Mucosa of stomach (tissue), 1 donor: ENCODE data around the gene TCF7L2.

Experiments used
- H3K27me3 ChIP-seq: one replicate; pipeline ENCODE4 v1.7.0; 2013; ENCODE audit warnings: mild to moderate bottlenecking, low read length; ENCODE audit not compliant: control insufficient read depth, insufficient read depth
- H3K36me3 ChIP-seq: one replicate; pipeline ENCODE4 v1.7.0; 2013; ENCODE audit warnings: low read length; ENCODE audit not compliant: control insufficient read depth, insufficient read depth
- H3K4me1 ChIP-seq: one replicate; pipeline ENCODE4 v1.7.0; 2013; ENCODE audit warnings: mild to moderate bottlenecking, low read length; ENCODE audit not compliant: control insufficient read depth, insufficient read depth
- H3K4me3 ChIP-seq: one replicate; pipeline ENCODE4 v1.7.0; 2013; ENCODE audit warnings: low read length
- H3K9ac ChIP-seq: one replicate; pipeline ENCODE4 v1.7.0; 2013; ENCODE audit warnings: mild to moderate bottlenecking, low read length, moderate library complexity
- H3K9me3 ChIP-seq: one replicate; pipeline ENCODE4 v1.7.0; 2013; ENCODE audit warnings: mild to moderate bottlenecking, low read length, moderate library complexity; ENCODE audit not compliant: control insufficient read depth
- donor health status: Pancreatic carcinoma.

Gene TCF7L2

DNA sequence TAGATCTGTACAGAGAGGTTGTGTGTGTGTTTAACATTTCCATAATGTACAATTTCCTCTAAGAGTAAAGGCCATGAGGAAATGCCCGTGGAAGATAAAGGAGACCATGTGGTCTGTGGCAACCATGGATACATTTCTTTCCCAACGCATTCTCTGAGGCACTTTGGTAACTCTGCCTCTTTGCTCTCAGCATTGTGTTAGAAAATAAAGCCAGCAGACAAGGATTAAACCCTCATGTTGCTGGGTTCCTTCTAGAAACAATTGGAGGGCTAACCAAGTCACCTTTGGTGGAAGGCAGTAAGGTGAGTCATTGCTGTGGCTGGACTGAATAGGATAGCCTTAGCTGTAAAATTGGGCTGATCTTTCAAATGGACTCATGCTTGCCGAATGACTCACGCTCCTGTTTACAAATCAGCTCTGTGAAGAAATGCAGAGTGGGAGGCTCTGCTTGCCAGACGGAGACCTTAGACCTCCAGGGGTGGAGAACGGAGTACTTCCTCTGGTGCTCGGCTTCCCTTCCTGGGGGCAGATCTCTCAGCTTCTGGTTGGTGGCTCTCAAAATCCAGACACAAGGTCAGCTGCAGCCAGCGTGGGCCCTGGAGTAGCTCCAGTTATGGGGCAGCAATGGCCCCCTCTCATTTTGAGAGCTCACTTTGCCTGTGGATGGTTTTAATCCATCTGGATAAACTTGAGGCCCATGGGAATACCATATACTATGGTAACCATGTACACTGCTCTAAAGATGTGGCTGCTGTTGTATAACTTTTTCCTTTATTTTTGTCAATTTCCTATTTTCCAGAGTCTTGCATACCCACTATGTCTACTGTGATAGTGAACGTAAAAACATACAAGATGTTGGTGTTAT lies 137.3 kb downstream of the TCF7L2 start:
- Histone ChIP-seq H3K9me3 (no peaks in the 10 kb centered on the region), H3K27me3 (no peaks in the 10 kb centered on the region), H3K9ac (peak overlapping the region; percentile 16), H3K36me3 (no peaks in the 10 kb centered on the region), H3K4me3 (no peak overlapping the region), H3K4me1 (peaks cover 76% of the 10 kb centered on the region)

DNA sequence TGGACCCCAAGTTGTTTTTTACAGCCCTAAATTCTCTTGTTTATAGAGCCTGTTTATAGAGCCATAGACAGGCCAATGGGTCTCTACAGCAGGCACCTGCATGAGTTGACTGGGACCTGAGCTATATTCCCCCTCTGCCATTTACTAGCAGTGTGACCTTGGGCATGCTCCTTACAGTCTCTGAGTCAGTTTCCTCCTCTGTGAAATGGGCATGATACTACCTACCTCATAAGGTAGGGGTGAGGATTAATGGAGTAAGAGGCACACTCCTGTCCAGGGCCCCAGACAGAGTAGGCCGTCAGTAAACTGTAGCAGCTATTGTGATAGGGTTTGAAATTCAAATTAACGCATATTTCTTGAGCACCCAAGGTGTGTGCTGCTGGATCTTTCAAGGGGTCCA lies 138.1 kb downstream of the TCF7L2 start:
- H3K36me3 ChIP-seq: no peaks in the 10 kb centered on the region
- no peaks in the 10 kb centered on the region for H3K27me3 ChIP-seq
- H3K4me3 ChIP-seq: no peak overlapping the region
- no peaks in the 10 kb centered on the region for H3K9me3 ChIP-seq
- H3K4me1 ChIP-seq: peaks cover 76% of the 10 kb centered on the region
- no peak overlapping the region for H3K9ac ChIP-seq

DNA sequence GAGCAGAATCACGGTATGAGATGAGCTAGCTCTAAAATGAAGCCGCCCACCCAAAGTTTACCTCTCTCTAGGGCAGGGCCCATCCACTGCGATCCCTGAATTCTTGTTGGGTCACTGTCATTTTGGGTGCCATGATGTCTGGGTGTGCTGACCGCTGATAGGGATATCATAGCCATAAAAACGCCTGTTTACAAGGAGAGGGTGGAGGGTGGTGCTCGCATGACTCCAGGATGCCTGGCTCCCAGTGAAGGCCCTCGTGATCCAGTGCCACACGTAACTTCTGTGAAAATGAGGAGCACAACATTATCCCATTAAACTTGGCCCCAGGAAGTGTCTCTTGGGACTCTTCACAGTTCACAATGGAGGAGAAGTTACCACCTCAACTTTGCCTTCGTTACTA lies 139.5 kb downstream of the TCF7L2 start:
- Histone ChIP-seq H3K4me3 (no peak overlapping the region), H3K27me3 (no peaks in the 10 kb centered on the region), H3K9me3 (no peaks in the 10 kb centered on the region), H3K9ac (peak overlapping the region; percentile 1), H3K4me1 (peaks cover 82% of the 10 kb centered on the region), H3K36me3 (no peaks in the 10 kb centered on the region)

DNA sequence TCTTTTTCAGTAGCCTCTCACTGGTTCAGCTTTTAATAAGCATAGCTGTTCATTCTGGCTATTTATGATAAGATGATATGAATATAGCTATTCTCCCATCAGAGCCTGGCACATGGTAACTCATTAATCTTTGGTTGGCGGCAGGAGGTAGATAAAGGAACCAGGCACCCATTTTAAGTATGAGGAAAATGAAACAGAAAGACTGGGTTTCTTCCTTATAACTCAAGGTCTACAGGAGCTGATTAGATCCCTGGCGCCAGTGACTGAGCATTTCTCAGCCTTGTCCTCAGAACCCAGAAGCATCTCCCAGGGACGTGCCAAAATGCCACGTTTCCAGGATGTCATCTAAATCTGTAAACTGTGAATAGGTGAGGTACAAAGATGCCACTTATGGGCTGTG lies 141.9 kb downstream of the TCF7L2 start:
- no peaks in the 10 kb centered on the region for H3K36me3 ChIP-seq
- H3K27me3 ChIP-seq: no peaks in the 10 kb centered on the region
- H3K9me3 ChIP-seq: no peaks in the 10 kb centered on the region
- H3K9ac ChIP-seq: no peak overlapping the region
- H3K4me3 ChIP-seq: no peak overlapping the region
- H3K4me1 ChIP-seq: peaks cover 86% of the 10 kb centered on the region

DNA sequence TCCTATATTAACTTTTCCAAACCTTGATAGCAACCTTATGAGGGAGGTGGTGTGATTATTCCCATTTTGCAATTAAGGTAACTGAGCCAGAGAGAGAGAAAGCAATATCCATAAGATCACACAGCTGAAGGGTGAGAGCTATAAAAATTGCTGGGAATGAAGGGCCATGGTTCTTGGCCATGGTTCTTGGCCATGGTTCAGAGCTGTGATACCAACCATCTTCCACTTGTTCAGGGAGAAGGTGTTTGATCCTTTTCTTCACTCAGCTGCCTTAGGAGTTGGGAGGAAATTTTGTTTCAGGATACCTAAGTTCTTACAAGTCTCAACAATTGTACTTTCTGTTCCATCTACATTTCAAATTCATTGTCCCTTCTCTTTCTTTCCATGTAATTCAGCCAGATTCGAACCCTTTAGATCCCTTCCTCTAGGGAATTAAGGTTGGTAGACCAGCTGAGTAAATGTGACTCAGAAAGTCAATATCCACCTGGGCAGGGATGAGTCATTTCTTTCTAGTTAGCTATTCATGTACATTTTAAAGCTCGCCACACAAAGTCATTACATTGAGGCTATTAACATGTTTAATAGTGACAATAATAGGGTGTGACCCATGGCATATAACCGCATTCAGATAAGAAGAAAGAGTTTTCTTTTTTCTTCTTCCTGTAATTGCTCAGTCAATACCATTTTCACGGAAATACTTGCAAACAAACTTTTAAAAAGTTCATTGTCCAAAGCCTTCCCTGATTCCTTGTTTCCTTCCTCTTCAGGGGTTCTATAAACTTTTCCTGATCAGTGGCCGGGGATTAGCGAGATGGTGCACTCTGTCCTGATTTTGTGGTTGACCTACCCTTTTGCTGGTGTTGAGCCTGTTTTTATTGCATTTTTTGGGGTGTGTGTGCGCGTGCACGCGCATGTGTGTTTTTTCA lies 143.4 kb downstream of the TCF7L2 start:
- Histone ChIP-seq H3K4me1 (peaks cover 75% of the 10 kb centered on the region), H3K9ac (peak overlapping the region; percentile 50), H3K27me3 (no peaks in the 10 kb centered on the region), H3K9me3 (no peaks in the 10 kb centered on the region), H3K4me3 (no peak overlapping the region), H3K36me3 (no peaks in the 10 kb centered on the region)

DNA sequence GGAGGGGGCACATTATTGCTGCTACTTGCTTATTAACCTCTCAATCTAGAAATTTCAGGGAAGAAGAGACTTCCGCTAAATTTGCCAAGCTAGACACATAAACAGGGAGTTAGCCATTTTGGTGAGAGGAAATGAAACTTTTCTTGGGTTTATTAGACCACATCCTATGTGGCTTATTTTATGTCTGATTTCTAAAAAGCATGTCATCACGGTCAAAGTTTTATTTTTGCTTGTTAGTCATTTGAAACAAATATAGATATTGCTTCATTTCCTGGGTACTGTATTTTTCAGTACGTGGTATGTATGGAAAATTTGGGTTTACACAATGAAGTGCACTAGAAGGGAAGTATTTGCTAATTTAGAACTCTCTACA lies 144.1 kb downstream of the TCF7L2 start:
- Histone ChIP-seq H3K4me1 (peaks cover 71% of the 10 kb centered on the region), H3K9ac (peak overlapping the region; percentile 50), H3K36me3 (no peaks in the 10 kb centered on the region), H3K4me3 (no peak overlapping the region), H3K9me3 (no peaks in the 10 kb centered on the region), H3K27me3 (no peaks in the 10 kb centered on the region)

DNA sequence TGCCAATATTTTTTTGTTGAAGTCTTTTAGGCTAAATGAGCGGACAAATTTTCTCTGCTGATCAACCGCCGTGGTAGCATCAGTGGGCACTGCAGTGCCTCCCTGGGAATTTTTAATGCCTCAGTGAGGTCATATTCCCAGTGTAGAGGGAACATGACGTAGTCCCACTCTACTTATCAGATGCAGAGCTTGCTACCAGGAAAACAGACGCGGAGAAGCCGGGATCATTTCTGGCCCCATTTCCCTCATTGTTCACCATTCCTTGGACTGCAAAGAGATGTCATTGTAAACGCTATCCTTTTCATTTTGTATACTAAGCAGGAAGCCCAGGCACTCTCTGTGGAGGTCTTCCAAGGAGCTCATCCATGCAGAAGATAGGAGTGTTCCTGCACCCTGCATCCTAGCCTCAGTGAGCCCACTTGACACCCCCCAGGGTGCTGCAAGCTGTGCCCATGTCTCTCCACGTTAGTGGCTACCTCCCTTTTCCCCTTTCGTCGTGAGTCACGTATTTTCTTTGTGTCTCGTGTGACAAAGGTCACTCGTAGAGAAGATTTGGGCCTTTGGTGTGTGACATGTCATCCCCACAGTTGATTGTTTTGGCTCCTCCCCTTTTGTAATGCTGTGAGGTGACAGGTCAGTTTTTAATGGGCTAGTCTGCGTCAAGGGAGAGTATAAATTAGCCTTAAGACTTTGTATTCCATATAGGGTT lies 145.5 kb downstream of the TCF7L2 start:
- Histone ChIP-seq H3K4me1 (peaks cover 69% of the 10 kb centered on the region), H3K27me3 (no peaks in the 10 kb centered on the region), H3K36me3 (no peaks in the 10 kb centered on the region), H3K9me3 (no peaks in the 10 kb centered on the region), H3K4me3 (no peak overlapping the region), H3K9ac (no peak overlapping the region)

DNA sequence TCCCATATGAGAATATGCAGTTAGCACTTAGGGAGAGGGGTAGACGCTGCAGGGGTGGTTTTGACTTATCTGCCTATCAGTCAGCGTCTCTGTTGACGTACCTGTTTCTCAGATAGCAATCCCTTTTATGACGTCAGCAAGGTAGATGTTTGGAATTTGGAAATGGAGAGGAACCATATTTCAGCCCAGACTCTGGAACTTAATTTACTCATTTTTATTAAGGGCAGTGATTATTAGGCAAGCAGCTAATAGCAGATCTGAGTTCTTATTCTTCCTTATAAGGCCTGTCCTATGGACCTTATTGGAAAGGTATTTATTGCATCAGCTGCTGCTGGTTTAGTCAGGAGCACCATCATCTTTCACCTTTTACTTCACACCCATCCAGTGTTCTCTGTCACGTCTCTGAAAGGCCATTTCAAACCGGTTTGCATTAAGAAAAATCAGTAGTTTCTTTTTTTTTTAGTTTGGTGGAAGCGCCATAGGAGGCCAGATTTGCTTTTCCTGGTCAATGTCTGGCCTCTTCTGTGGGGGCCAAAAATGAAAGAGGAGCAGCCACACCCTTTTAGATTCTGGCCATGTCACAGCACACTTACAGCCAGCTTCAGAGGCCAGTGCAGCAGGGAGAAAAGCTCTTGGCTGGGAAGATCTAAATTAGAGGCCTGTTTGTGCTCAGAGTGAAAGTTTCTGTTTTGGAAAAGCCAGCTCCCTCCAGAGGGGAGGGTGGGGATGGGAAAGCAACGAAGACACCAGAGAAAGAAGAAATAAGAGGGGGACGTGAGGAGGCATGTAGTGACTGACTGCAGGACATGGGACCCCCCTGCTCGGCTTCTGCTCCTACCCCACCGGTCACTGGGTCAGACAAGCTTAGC lies 146.3 kb downstream of the TCF7L2 start:
- no peak overlapping the region for H3K9ac ChIP-seq
- peaks cover 63% of the 10 kb centered on the region for H3K4me1 ChIP-seq
- H3K4me3 ChIP-seq: no peak overlapping the region
- no peaks in the 10 kb centered on the region for H3K27me3 ChIP-seq
- no peaks in the 10 kb centered on the region for H3K9me3 ChIP-seq
- H3K36me3 ChIP-seq: no peaks in the 10 kb centered on the region

DNA sequence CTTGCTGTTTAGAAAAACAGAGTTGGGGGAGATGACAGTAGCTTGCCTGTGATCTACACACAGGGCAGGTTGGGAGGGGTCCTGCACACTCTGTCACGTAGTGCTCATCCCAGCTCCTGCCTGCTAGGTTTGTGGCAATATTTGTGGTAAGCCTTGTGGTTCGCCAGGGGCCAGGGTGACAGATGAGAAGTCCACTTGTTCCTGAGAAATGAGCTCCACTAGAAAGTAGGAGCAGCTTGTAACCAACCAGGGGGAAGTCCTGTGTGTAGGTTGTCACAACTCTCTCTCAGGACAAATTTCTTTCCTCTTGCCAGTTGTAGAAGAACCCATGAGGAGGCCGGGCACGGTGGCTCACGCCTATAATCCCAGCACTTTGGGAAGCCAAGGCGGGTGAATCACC lies 147.0 kb downstream of the TCF7L2 start:
- H3K36me3 ChIP-seq: no peaks in the 10 kb centered on the region
- no peak overlapping the region for H3K4me3 ChIP-seq
- H3K9me3 ChIP-seq: no peaks in the 10 kb centered on the region
- no peak overlapping the region for H3K9ac ChIP-seq
- no peaks in the 10 kb centered on the region for H3K27me3 ChIP-seq
- peaks cover 56% of the 10 kb centered on the region for H3K4me1 ChIP-seq

DNA sequence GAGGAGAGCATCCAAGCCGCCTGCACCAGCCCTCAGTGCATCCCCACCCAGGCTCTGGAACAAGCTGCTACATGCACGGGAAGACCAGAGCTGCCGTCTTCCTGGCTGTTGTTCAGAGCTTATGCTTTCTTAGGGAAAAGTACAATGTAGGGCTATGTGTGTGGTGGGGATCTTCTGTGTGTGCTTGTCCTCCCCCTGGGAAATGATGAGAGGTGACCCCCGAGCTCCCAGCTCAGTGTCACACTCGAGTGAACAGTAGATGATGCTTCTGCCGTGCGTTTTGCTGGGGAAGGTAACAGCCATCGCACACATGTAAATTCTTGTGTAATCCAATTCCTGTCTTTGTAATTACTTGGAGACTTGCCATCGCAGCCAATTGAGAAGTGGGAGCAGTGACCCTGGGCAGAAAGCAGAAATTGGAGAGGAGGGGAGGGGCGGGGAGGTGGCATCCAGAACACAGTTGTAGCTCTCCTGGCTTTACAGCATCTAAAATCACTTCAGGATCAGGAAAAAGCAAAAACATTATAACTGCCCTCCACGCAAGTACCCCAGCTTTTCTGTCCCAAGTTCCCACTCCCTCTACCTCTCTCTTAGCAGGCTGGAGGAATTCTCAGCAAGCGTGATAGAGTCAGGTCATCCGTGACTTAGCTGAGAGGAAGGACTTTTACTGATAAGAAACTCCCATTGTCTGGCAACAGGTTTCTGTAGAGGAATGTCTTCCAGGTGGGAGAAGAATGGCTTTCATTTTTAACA lies 149.6 kb downstream of the TCF7L2 start:
- Histone ChIP-seq H3K36me3 (no peaks in the 10 kb centered on the region), H3K4me3 (no peak overlapping the region), H3K9ac (no peak overlapping the region), H3K9me3 (no peaks in the 10 kb centered on the region), H3K27me3 (no peaks in the 10 kb centered on the region), H3K4me1 (peaks cover 45% of the 10 kb centered on the region)

DNA sequence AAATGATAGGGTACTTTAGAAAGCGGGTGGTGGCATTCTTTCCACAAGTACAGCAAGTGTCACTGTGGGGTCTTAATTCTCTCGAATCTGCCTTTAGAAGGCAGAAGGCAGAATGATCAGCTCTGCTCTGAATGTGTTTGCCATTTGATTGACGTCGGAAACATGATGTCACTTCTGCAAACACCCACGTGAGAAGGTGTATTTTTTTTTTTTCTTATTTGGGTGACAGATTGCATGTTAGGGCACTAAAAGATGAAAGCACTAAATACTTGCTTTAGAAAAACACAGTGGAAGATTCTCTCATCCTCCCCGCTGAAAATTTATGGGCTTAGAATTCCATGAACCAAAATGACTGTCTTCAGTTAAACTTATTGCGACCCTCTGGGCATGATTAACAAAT lies 150.2 kb downstream of the TCF7L2 start:
- H3K4me1 ChIP-seq: peaks cover 46% of the 10 kb centered on the region
- no peak overlapping the region for H3K4me3 ChIP-seq
- no peaks in the 10 kb centered on the region for H3K9me3 ChIP-seq
- no peak overlapping the region for H3K9ac ChIP-seq
- no peaks in the 10 kb centered on the region for H3K36me3 ChIP-seq
- no peaks in the 10 kb centered on the region for H3K27me3 ChIP-seq
